GM23338 (cell line): Measurements from ENCODE around the gene PRPSAP2. TPM values are rescaled to one million over a fixed set of nuclear protein-coding genes. Genes with fewer than 3 reads are reported as not detected.

ENCODE experiments used
- ATAC-seq: fragments of 200-7000 bp; cut with Tn5 transposase; 3 replicates; pipeline ENCODE4 v1.9.1; 2020
- DNase-seq: peaks from one replicate; pipeline ENCODE4 v3.0.0-alpha.2; 2015; ENCODE audit warnings: low spot score
- H2AFZ ChIP-seq: fragments of 200-600 bp; sonication (generic); 2 replicates; pipeline ENCODE4 v1.8.0; 2016; ENCODE audit warnings: antibody characterized with exemption, mild to moderate bottlenecking, moderate library complexity
- H3F3A ChIP-seq: fragments of 200-600 bp; sonication (generic); replicated peaks from 2 replicates; pipeline ENCODE4 v1.8.0; 2017; ENCODE audit warnings: antibody characterized with exemption, mixed run types, low read depth
- H3K27ac ChIP-seq: fragments of 200-600 bp; sonication (generic); 2 replicates; pipeline ENCODE4 v1.6.1; 2016; ENCODE audit warnings: low read depth
- H3K27me3 ChIP-seq: fragments of 200-600 bp; sonication (generic); 2 replicates; pipeline ENCODE4 v1.8.0; 2016; ENCODE audit warnings: mild to moderate bottlenecking, mixed run types, moderate library complexity; ENCODE audit not compliant: insufficient read depth
- H3K36me3 ChIP-seq: fragments of 200-600 bp; sonication (generic); 2 replicates; pipeline ENCODE4 v1.8.0; 2016; ENCODE audit warnings: mild to moderate bottlenecking; ENCODE audit not compliant: insufficient read depth
- H3K4me1 ChIP-seq: fragments of 200-600 bp; sonication (generic); 2 replicates; pipeline ENCODE4 v1.8.0; 2016; ENCODE audit warnings: mild to moderate bottlenecking, moderate library complexity; ENCODE audit not compliant: insufficient read depth
- H3K4me2 ChIP-seq: fragments of 200-600 bp; sonication (generic); 2 replicates; pipeline ENCODE4 v1.7.1; 2017; ENCODE audit warnings: mixed run types
- H3K4me3 ChIP-seq: fragments of 200-600 bp; sonication (generic); 2 replicates; pipeline ENCODE4 v1.6.1; 2016; ENCODE audit warnings: mixed run types
- H3K79me2 ChIP-seq: fragments of 200-600 bp; sonication (generic); replicated peaks from 2 replicates; pipeline ENCODE4 v1.8.0; 2017; ENCODE audit warnings: mild to moderate bottlenecking; ENCODE audit not compliant: insufficient read depth
- H3K9me2 ChIP-seq: fragments of 200-600 bp; sonication (generic); 2 replicates; pipeline ENCODE4 v1.8.0; 2017; ENCODE audit not compliant: insufficient read depth
- H4K20me1 ChIP-seq: fragments of 200-600 bp; sonication (generic); replicated peaks from 2 replicates; pipeline ENCODE4 v1.8.0; 2017; ENCODE audit warnings: mild to moderate bottlenecking; ENCODE audit not compliant: insufficient read depth
- H3K27ac Mint-ChIP-seq: 2 replicates; pipeline ENCODE4 v1.8.0; 2020; ENCODE audit warnings: inconsistent platforms, mild to moderate bottlenecking, moderate library complexity, mixed read lengths
- H3K27me3 Mint-ChIP-seq: 3 replicates; pipeline ENCODE4 v1.8.0; 2022; ENCODE audit warnings: low read depth, mild to moderate bottlenecking, moderate library complexity, mixed read lengths, inconsistent platforms; ENCODE audit not compliant: insufficient read depth, poor library complexity
- H3K36me3 Mint-ChIP-seq: 3 replicates; pipeline ENCODE4 v1.8.0; 2021; ENCODE audit warnings: low read depth, mild to moderate bottlenecking, inconsistent platforms, moderate library complexity, mixed read lengths
- H3K4me1 Mint-ChIP-seq: 3 replicates; pipeline ENCODE4 v1.8.0; 2020; ENCODE audit warnings: mild to moderate bottlenecking, inconsistent platforms, mixed read lengths
- H3K4me3 Mint-ChIP-seq: 3 replicates; pipeline ENCODE4 v1.8.0; 2021; ENCODE audit warnings: moderate library complexity, mild to moderate bottlenecking, inconsistent platforms, mixed read lengths
- H3K9me3 Mint-ChIP-seq: 3 replicates; pipeline ENCODE4 v1.8.0; 2020; ENCODE audit warnings: moderate library complexity, mild to moderate bottlenecking, inconsistent platforms, mixed read lengths
- CTCF ChIP-seq, 2 experiments: fragments of 200-600 bp in 1 of 2; sonication (generic) in 1 of 2; conservative IDR thresholded peaks; 2 replicates each; pipeline versions ENCODE4 v1.5.1 to v1.6.1; 2016 to 2017; ENCODE audit warnings: antibody characterized with exemption in 2 of 2, low read depth in 2 of 2, mild to moderate bottlenecking in 2 of 2, moderate library complexity in 1 of 2
- ETS1 ChIP-seq: IDR thresholded peaks from 2 replicates; pipeline ENCODE4 v1.6.1; 2016; ENCODE audit warnings: antibody characterized with exemption
- EZH2 ChIP-seq: fragments of 200-600 bp; sonication (generic); IDR thresholded peaks from one replicate; pipeline ENCODE4 v1.8.0; 2017; ENCODE audit warnings: antibody characterized with exemption, mild to moderate bottlenecking, low read depth; ENCODE audit not compliant: unreplicated experiment
- EZH2phosphoT487 ChIP-seq: fragments of 200-600 bp; sonication (generic); IDR thresholded peaks from one replicate; pipeline ENCODE4 v1.8.1; 2018; ENCODE audit warnings: antibody characterized with exemption; ENCODE audit not compliant: unreplicated experiment
- JUNB ChIP-seq: IDR thresholded peaks from one replicate; pipeline ENCODE4 v1.6.1; 2016; ENCODE audit warnings: antibody characterized with exemption; ENCODE audit not compliant: unreplicated experiment
- REST ChIP-seq: IDR thresholded peaks from one replicate; pipeline ENCODE4 v1.6.1; 2018; ENCODE audit warnings: antibody characterized with exemption; ENCODE audit not compliant: unreplicated experiment
- STAT1 ChIP-seq: IDR thresholded peaks from one replicate; pipeline ENCODE4 v1.6.1; 2016; ENCODE audit warnings: antibody characterized with exemption; ENCODE audit not compliant: unreplicated experiment
- ZNF331 ChIP-seq: fragments of 250-450 bp; sonication (Bioruptor Pico); IDR thresholded peaks from 2 replicates; pipeline ENCODE4 v1.5.0; 2020; ENCODE audit warnings: low read depth, mild to moderate bottlenecking, moderate library complexity
- polyA plus RNA-seq: library from polyadenylated mRNA; unstranded; fragments of >200 nt; fragmentation: Nextera tagmentation; extraction: Ambion mirVana; gene quantifications from 2 replicates; pipeline ENCODE4 v1.2.1, GENCODE V29; 2016
- total RNA-seq: library from RNA; depleted of rRNA; stranded (reverse); fragments of >200 nt; shearing (Covaris generic); gene quantifications from 2 replicates; pipeline ENCODE4 v1.2.3, GENCODE V29; 2014

The PRPSAP2 gene
- total and polyA plus RNA-seq, 2 experiments from 2014 or later: 34.6 to 54.4 TPM

- H3K4me2 ChIP-seq: no peak overlapping the region
- Mint-ChIP-seq H3K9me3 (no peaks in the 10 kb centered on the region), H3K4me3 (no peak overlapping the region)
These were observed 80.7 kb downstream of the PRPSAP2 start for GRCh38 chr17:18938692-18939023.

GRCh38 chr17:18944646-18945045 lies 86.7 kb downstream of the PRPSAP2 start:
- Mint-ChIP-seq H3K27ac (no peak overlapping the region), H3K36me3 (no peaks in the 10 kb centered on the region), H3K9me3 (peaks cover 2% of the 10 kb centered on the region; the same call in 1 of the 3 replicates), H3K27me3 (peaks cover 2% of the 10 kb centered on the region), H3K4me1 (no peaks in the 10 kb centered on the region), H3K4me3 (no peak overlapping the region)
- no peaks in the 10 kb centered on the region for H3K27me3 ChIP-seq
- H3F3A ChIP-seq: no peaks in the 10 kb centered on the region
- H3K4me2 ChIP-seq: no peak overlapping the region
- H3K79me2 ChIP-seq: no peaks in the 10 kb centered on the region
- H4K20me1 ChIP-seq: no peaks in the 10 kb centered on the region
- DNase-seq (no peak), ATAC-seq (no peak)
- H2AFZ ChIP-seq: no peak overlapping the region
- no peaks in the 10 kb centered on the region for H3K9me2 ChIP-seq
- no peak overlapping the region for H3K4me3 ChIP-seq
- H3K4me1 ChIP-seq: no peaks in the 10 kb centered on the region
- H3K36me3 ChIP-seq: no peaks in the 10 kb centered on the region
- H3K27ac ChIP-seq: no peak overlapping the region
- TF ChIP-seq ETS1 (no peak), REST (no peak), EZH2 (no peak), ZNF331 (CRISPR knock-in tag) (no peak), EZH2phosphoT487 (no peak), CTCF (conservative IDR thresholded peaks at IDR 0.05; ENCODE audit: low read depth in 2 of 2) (no peak)

More at GRCh38 chr17:18938692-18939023, 80.7 kb downstream of the PRPSAP2 start:
- H3F3A ChIP-seq: no peaks in the 10 kb centered on the region
- no peaks in the 10 kb centered on the region for H3K79me2 ChIP-seq
- H3K36me3 Mint-ChIP-seq: no peaks in the 10 kb centered on the region
- H4K20me1 ChIP-seq: no peaks in the 10 kb centered on the region
- H3K4me1 ChIP-seq: no peaks in the 10 kb centered on the region
- ATAC-seq (no peak), DNase-seq (no peak)
- H3K27ac Mint-ChIP-seq: no peak overlapping the region
- peak overlapping the region; percentile 72 for H2AFZ ChIP-seq
- H3K27me3 Mint-ChIP-seq: peaks cover 2% of the 10 kb centered on the region
- H3K36me3 ChIP-seq: no peaks in the 10 kb centered on the region
- H3K4me1 Mint-ChIP-seq: no peaks in the 10 kb centered on the region
- H3K27ac ChIP-seq: no peak overlapping the region
- no peaks in the 10 kb centered on the region for H3K9me2 ChIP-seq
- H3K27me3 ChIP-seq: no peaks in the 10 kb centered on the region
- no peak for TF ChIP-seq JUNB
- no peak for TF ChIP-seq CTCF (conservative IDR thresholded peaks at IDR 0.05; ENCODE audit: low read depth in 2 of 2)
- TF ChIP-seq STAT1: no peak
- TF ChIP-seq ETS1: no peak
- H3K4me3 ChIP-seq: no peak overlapping the region
